SU-DHL-6 (cell line): ENCODE results near the gene GPR155.

ENCODE experiments used
- H2AFZ ChIP-seq: fragments of 200-600 bp; sonication (generic); 2 replicates; pipeline ENCODE4 v1.6.1; 2014; ENCODE audit warnings: low read depth, mild to moderate bottlenecking, moderate library complexity, mixed read lengths, antibody characterized with exemption, low read length; ENCODE audit not compliant: severe bottlenecking
- H3F3A ChIP-seq: fragments of 200-600 bp; shearing (Covaris generic); 2 replicates; pipeline ENCODE4 v1.6.0; 2016; ENCODE audit warnings: antibody characterized with exemption, mild to moderate bottlenecking; ENCODE audit not compliant: insufficient read depth
- H3K27ac ChIP-seq: fragments of 200-600 bp; sonication (generic); 2 replicates; pipeline ENCODE4 v1.5.1; 2016; ENCODE audit warnings: low read depth, mild to moderate bottlenecking, low read length, moderate library complexity, mixed read lengths
- H3K27me3 ChIP-seq: fragments of 200-600 bp; sonication (generic), shearing (Covaris generic); 2 replicates; pipeline ENCODE4 v1.6.0; 2014; ENCODE audit warnings: mild to moderate bottlenecking, low read length
- H3K36me3 ChIP-seq: fragments of 200-600 bp; sonication (generic); 2 replicates; pipeline ENCODE4 v1.6.1; 2014; ENCODE audit warnings: mild to moderate bottlenecking, low read length, mixed read lengths
- H3K4me2 ChIP-seq: fragments of 300-600, 200-600 bp; shearing (Covaris generic), sonication (generic); 2 replicates; pipeline ENCODE4 v1.6.0; 2014; ENCODE audit warnings: low read length, low read depth, mild to moderate bottlenecking; ENCODE audit not compliant: poor library complexity, severe bottlenecking
- H3K4me3 ChIP-seq: fragments of 200-600 bp; sonication (generic); 2 replicates; pipeline ENCODE4 v1.5.1; 2014; ENCODE audit warnings: antibody characterized with exemption, low read length, mild to moderate bottlenecking, mixed read lengths; ENCODE audit not compliant: insufficient read depth, poor library complexity, severe bottlenecking
- H3K79me2 ChIP-seq: fragments of 200-600 bp; sonication (generic); 2 replicates; pipeline ENCODE4 v1.6.1; 2014; ENCODE audit warnings: mild to moderate bottlenecking, low read length, moderate library complexity; ENCODE audit not compliant: insufficient read depth
- H3K9ac ChIP-seq: fragments of 200-600 bp; sonication (generic); 2 replicates; pipeline ENCODE4 v1.7.0; 2014; ENCODE audit warnings: mild to moderate bottlenecking, low read length
- H3K9me2 ChIP-seq: fragments of 200-600 bp; sonication (generic); replicated peaks from 2 replicates; pipeline ENCODE4 v1.6.1; 2014; ENCODE audit warnings: low read length; ENCODE audit not compliant: insufficient read depth
- H3K9me3 ChIP-seq: fragments of 200-600 bp; sonication (generic); 2 replicates; pipeline ENCODE4 v1.6.1; 2014; ENCODE audit warnings: low read length, mixed read lengths; ENCODE audit not compliant: insufficient read depth
- H4K20me1 ChIP-seq: fragments of 200-600 bp; sonication (generic); 2 replicates; pipeline ENCODE4 v1.6.1; 2014; ENCODE audit warnings: low read depth, mild to moderate bottlenecking, antibody characterized with exemption, low read length, moderate library complexity, mixed read lengths
- CTCF ChIP-seq: fragments of 200-600 bp; sonication (generic); IDR thresholded peaks from one replicate; pipeline ENCODE4 v1.5.1; 2017; ENCODE audit warnings: antibody characterized with exemption, mild to moderate bottlenecking, low read length, moderate library complexity; ENCODE audit not compliant: insufficient read depth, poor library complexity, severe bottlenecking
- EZH2phosphoT487 ChIP-seq: fragments of 200-600 bp; sonication (generic), shearing (Covaris generic); conservative IDR thresholded peaks from 2 replicates; pipeline ENCODE4 v1.6.1; 2018; ENCODE audit warnings: mild to moderate bottlenecking, antibody characterized with exemption, low read length, moderate library complexity, mixed read lengths

The GPR155 gene

GRCh38 chr2:174403628-174404027, 83.2 kb downstream of the GPR155 start:
- no peak overlapping the region for H2AFZ ChIP-seq
- H3K79me2 ChIP-seq, result no peaks in the 10 kb centered on the region
- no peaks in the 10 kb centered on the region for H3K9me2 ChIP-seq
- TF ChIP-seq CTCF (no peak), EZH2phosphoT487 (no peak)
- H3K4me3 ChIP-seq, result no peak overlapping the region
- H4K20me1 ChIP-seq, result no peaks in the 10 kb centered on the region
- H3K9ac ChIP-seq, result no peak overlapping the region
- H3K4me2 ChIP-seq, result no peak overlapping the region
- H3K9me3 ChIP-seq, result no peaks in the 10 kb centered on the region
- H3K36me3 ChIP-seq, result peaks cover 8% of the 10 kb centered on the region; the same call in 1 of the 2 replicates
- H3F3A ChIP-seq, result no peaks in the 10 kb centered on the region
- no peak overlapping the region for H3K27ac ChIP-seq
- no peaks in the 10 kb centered on the region for H3K27me3 ChIP-seq

GRCh38 chr2:174400853-174401252, 86.0 kb downstream of the GPR155 start:
- H3K9ac ChIP-seq, result no peak overlapping the region
- no peaks in the 10 kb centered on the region for H3K79me2 ChIP-seq
- peaks cover 8% of the 10 kb centered on the region; the same call in 1 of the 2 replicates for H3K36me3 ChIP-seq

DNA sequence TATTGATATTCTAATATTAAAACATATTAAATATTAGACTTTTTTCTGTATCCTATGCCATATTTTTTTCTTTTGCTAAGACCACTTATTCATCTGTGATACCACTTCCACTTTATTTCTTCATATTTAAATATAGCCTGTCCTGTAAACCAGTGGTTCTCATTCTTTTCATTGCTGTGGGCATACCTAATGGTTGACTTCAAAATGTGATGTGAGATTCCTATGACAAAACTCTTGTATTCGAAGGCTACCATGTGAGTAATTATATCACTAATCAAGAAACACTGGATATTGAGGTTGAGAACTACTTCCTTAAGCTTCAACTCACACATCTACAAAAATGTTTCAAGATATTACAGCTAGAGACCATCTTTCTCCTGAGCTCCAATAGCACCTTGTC, 87.7 kb downstream of the GPR155 start:
- no peaks in the 10 kb centered on the region for H3K9me3 ChIP-seq
- H3K27me3 ChIP-seq, result no peaks in the 10 kb centered on the region
- H3K4me2 ChIP-seq, result peak overlapping the region; percentile 7
- H3K36me3 ChIP-seq, result peaks cover 8% of the 10 kb centered on the region; the same call in 1 of the 2 replicates
- H4K20me1 ChIP-seq, result no peaks in the 10 kb centered on the region
- H3K27ac ChIP-seq, result no peak overlapping the region
- H3F3A ChIP-seq, result peaks cover 17% of the 10 kb centered on the region
- H2AFZ ChIP-seq, result no peak overlapping the region
- H3K4me3 ChIP-seq, result no peak overlapping the region
- TF ChIP-seq CTCF (no peak), EZH2phosphoT487 (no peak)
- no peak overlapping the region for H3K9ac ChIP-seq
- no peaks in the 10 kb centered on the region for H3K9me2 ChIP-seq
- peaks cover 13% of the 10 kb centered on the region for H3K79me2 ChIP-seq

More at GRCh38 chr2:174400853-174401252, 86.0 kb downstream of the GPR155 start:
- Histone ChIP-seq H3K9me3 (no peaks in the 10 kb centered on the region), H3K4me2 (no peak overlapping the region), H3K9me2 (no peaks in the 10 kb centered on the region), H3F3A (peaks cover 17% of the 10 kb centered on the region), H2AFZ (no peak overlapping the region), H4K20me1 (no peaks in the 10 kb centered on the region), H3K27me3 (no peaks in the 10 kb centered on the region), H3K4me3 (no peak overlapping the region), H3K27ac (no peak overlapping the region)
- TF ChIP-seq EZH2phosphoT487, result no peak
- TF ChIP-seq CTCF, result no peak
